Activated naive CD4-positive, alpha-beta T cell (primary cell): ENCODE data around the gene TMBIM4.
"Not testable (repeated sequence)": the region's sequence is repeated elsewhere in the genome, so short reads cannot be mapped to it uniquely, and the experiment has no call there.

Experiments used
- DNase-seq, 4 experiments: peaks; one replicate each; lab custom pipeline; 2025; lab: John Stamatoyannopoulos, UW

Gene TMBIM4

DNA sequence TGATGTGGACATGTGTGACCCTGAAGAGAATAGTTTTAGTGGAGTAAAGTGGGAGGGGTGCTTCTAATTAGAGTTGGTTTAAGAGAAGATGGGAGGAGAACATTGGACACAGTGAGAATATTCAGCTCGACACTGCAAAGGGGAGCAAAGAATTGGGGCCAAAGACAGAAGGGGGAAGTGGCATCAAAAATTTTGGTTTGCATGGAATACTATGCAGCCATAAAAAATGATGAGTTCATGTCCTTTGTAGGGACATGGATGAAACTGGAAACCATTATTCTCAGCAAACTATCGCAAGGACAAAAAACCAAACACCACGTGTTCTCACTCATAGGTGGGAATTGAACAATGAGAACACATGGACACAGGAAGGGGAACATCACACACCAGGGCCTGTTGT is 15.0 kb upstream of the TMBIM4 start:
- not testable (repeated sequence) for DNase-seq

DNA sequence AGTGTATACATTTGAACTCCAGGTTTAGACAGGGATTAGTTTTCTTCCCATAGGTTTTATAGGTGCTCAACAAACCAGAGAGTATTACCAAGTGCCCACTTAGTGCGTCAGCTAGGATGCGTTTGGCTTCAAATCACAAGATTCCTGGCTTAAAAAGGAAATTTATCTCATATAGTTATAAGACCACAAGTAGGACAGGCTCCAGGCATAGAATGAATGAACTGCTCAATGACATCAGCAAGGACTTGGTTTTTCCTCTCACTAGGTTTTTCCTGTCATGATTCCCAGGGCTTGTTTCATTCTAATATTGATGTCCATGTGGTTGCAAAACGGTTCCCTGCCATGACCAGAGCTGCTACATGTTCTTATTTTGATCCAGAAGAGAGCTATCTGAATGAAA is 13.2 kb upstream of the TMBIM4 start:
- DNase-seq = no peak

DNA sequence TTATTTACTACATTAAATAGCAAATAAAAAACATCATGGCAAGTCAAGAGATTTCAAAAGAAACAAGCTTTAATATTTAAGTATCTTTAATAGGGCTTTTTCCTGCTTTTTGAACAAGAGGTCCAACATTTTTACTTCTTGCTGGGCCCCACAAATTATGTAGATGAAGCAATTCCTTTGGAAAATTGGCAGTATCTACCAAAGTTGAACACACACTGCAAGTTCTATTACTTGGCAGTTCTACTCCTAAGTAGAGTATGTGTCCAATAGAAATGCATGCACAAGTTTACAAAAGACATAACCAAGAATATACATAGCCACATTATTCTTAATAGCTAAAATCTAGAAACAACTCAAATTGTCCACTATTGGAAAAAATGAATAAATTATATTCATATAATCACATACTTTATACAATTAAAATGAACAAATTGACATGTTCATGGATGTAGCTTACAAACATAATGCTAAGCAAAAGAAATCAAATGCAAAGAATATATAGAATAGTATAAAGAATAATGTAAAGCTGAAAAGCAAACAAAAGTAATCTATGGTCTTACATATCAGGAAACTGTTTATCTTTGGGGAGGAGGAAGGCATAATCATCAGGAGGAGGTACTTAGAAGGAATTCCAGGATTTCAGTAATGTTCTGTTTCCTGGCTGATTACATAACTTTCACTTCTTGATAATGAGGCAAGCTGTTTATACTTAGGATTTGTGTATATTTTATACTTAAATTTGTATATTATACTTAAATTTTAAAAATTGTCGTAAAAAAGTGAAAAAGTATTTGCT is 6.5 kb upstream of the TMBIM4 start:
- no peak for DNase-seq

DNA sequence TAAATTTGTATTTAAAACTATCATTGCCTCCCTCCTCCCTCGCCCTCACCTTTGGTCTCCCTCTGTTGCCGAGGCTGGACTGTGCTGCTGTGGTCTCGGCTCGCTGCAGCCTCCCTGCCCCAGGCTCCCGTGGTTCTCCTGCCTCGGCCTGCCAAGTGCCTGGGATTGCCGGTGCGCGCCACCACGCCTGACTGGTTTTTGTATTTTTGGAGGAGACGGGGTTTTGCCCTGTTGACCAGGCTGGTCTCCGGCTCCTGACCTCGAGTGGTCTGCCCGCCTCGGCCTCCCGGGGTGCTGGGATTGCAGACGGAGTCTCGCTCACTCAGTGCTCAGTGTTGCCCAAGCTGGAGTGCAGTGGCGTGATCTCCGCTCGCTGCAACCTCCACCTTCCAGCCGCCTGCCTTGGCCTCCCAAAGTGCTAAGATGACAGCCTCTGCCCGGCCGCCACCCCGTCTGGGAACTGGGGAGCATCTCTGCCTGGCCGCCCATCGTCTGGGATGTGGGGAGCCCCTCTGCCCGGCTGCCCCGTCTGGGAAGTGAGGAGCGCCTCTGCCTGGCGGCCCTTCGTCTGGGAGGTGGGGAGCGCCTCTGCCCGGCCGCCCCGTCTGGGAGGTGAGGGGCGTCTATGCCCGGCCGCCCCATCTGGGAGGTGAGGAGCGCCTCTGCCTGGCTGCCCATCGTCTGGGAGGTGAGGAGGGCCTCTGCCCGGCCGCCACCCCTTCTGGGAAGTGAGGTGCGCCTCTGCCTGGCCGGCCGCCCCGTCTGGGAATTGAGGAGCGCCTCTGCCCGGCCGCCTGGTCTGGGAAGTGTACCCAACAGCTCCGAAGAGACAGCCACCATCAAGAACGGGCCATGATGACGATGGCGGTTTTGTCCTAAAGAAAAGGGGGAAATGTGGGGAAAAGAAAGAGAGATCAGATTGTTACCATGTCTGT is 4.9 kb upstream of the TMBIM4 start:
- not testable (repeated sequence) for DNase-seq

DNA sequence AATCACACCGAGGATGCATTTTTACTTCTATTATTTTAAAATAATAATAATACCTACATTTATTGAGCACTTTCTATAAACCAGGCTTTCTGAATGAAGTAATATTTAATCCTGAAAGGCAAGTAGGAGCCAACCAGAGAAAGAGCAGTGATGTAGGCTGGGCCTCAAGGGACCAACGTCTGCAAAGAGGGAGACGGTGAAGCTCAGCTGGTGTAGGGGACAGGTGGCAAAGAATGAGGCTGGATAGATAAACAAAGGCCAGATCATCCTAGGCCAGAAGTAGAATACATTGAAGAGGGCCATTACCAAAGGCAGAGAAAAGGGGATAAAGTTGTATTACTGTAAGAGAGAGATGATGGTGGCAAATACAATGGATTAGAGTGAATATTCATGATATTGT is 810 bp upstream of the TMBIM4 start:
- no peak for DNase-seq

DNA sequence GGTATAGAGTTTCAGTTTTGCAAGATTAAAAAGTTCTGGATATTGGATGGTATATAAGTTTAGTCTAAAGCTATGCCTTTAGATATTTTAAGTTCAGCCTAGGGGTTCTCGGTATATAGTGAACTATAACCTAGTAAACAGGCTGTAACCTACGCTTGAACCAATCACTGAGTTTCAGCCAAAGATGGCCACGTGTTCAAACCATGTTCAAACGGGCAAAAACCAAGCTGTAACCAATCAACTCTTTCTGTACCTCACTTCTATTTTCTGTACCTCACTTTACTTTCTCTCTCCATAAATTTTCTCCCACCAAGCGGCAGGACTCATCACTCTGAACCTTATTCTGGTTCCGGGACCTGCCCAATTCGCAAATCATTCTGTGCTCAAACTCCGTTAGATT is 1.4 kb downstream of the TMBIM4 start:
- DNase-seq = no peak

DNA sequence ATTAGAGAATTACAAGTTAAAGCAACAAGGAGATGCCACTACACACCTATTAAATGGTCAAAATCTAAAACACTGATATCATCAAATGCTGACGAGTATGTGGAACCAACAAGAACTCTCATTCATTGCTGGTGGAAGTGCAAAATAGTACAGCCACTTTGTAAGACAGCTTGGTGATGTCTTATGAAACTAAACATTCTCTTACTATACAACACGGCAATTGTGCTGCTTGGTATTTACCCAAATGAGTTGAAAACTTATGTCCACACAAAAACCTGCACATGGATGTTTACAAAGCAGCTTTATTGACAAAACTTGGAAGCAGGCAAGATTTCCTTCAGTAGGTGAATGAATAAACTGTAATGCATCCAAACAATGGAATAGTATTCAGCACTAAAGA is 3.2 kb downstream of the TMBIM4 start:
- DNase-seq = no peak

DNA sequence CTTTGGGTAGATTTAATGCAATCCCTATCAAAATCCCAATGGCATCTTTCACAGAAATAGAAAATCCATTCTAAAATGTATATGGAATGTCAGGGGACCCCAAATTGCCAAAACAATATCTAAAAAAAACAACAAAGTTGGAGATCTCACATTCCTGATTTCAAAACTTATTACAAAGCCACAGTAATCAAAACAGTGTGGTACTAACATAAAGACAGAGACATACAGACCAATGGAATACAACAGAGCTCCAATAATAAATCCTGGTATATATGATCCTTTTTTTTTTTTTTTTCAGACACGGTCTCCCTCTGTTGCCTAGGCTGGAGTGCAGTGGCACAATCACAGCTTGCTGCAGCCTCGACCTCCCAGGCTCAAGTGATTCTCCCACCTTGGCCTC is 4.7 kb downstream of the TMBIM4 start:
- no peak for DNase-seq

DNA sequence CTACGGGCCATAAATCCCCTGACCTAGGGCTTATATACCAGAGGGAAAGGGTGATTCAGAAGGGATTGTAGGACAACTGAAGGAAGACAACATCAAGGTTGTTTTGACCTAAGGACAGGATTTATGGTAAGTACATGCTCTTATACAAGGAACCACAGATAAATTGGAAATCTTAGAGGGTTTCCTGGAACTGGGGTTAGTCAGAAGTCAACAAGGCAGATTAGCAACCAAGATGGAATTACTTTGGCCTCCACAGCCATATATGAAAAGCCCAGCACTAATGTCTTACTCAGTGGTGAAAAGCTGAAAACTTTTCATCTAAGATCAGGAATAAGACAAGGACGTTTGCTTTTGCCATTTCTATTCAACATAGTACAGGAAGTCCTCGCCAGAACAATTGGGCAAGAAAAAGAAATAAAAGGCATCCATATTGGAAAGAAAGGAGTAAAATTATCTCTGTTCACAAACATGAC is 5.4 kb downstream of the TMBIM4 start:
- no peak for DNase-seq

DNA sequence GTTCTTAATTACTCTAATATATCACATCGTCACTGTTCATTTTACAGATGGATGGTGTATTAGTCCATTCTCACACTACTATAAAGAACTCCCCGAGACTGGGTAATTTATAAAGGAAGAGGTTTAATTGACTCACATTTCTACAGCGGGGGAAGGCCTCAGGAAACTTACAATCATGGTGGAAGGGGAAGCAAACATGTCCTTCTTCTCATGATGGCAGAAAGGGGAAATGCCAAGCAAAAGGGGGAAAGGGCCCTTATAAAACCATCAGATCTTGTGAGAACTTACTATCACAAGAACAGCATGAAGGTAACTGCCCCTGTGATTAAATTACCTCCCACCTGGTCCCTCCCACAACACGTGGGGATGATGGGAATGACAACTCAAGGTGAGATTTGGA is 6.5 kb downstream of the TMBIM4 start:
- no peak for DNase-seq

DNA sequence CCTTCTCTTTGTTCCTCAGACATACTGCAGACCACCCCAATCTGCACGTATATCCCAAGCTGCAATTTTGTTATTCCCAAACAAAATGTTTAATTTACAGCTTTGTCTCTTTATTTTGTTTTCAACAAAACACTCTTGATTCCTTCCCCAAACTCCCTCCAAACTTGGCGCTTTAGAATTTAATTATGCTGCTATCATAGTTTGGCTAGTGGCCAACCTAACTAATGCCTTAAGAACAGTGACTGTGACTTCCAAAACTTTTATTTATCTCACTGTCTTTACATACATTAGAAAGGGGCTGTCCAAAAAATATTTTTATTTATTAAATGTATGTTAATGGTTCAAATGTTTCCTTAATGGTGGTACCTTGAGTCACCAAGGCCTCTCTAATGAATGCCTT is 7.1 kb downstream of the TMBIM4 start:
- no peak for DNase-seq

DNA sequence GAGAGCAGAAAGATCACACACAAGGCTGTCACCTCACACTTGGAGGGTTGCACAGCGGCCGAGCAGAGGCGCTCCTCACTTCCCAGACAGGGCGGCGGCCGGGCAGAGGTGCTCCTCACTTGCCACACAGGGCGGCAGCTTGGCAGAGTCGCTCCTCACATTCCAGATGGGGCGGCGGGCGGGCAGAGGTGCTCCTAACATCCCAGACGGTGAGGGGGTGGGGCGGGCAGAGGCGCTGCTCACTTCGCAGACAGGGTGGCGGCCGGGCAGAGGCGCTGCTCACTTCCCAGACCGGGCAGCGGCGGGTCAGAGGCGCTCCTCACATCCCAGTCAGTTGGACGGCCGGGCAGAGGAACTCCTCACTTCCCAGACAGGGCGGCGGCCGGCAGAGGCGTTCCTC is 9.1 kb downstream of the TMBIM4 start:
- no peak for DNase-seq

DNA sequence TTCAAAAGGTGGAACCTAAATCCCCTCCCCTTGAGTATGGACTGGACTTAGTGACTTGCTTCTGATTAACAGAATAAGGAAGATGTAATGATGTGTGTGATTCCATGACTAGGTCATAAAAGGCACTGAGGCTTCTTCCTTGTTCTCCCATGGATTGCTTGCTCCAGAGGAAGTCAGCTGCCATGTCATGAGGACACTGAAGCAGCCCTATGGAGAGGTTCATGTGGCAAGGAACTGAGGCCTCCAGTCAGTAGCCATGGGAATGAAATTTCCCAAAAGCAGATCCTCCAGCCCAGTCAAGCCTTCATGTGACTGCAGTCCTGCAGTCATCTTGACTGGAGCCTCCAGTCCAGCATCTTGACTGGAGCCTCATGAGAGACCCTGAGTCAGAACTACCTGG is 10.7 kb downstream of the TMBIM4 start:
- no peak for DNase-seq

DNA sequence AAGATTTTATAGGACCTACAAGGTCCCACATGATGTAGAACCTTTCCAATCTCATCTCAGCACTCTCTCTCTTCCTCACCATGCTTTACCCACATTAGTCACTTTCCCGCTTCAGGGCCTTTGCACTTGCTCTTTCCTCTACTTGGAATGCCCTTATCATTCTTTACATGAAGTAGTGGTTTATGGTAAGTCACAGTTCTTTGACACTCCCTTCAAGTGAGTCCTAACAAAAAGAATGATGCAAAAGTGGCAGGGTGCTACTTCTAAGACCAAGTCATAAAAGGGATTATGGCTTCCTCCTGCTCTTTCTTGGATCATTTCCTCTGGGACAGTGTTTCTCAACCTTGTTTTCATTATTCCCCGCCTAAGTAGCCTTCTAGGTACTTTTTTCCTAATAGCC is 13.1 kb downstream of the TMBIM4 start:
- DNase-seq = no peak

DNA sequence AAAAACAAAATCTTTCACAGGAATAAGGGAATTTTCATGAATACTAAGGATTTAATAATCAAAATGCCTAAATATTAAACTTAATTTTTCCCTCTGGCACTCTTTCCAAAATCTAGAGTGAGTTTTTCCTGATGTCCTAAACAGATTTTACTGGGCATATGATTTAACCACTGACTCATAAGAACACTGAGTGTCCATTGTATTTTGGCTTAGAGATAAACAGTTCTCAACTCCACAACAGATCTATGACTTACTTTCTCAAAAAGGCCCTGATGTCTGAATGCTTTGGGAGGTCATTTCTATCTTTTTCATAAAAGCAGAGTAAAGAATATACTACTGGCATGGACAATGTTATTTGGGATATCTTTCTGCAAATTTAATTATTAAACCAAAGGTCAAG is 15.0 kb downstream of the TMBIM4 start:
- DNase-seq = no peak

DNA sequence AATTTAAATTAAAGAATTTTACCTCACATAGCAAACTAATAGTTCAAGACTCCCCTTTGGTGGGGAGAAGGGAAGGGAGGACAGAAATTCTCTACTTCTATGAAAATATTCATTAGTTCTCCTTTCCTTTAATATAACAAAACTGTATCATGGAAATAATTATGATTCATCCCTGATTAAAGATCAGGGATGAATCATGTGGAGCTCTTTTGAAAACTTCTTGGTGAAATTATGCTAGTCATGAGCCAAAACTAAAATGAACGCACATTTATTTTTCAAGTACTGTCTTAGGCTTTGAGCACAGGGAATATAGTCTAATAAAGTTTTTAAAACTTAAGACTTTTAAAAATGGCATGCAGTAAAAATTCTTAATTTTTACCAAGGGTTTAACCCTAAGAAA is 17.1 kb downstream of the TMBIM4 start:
- DNase-seq = no peak

DNA sequence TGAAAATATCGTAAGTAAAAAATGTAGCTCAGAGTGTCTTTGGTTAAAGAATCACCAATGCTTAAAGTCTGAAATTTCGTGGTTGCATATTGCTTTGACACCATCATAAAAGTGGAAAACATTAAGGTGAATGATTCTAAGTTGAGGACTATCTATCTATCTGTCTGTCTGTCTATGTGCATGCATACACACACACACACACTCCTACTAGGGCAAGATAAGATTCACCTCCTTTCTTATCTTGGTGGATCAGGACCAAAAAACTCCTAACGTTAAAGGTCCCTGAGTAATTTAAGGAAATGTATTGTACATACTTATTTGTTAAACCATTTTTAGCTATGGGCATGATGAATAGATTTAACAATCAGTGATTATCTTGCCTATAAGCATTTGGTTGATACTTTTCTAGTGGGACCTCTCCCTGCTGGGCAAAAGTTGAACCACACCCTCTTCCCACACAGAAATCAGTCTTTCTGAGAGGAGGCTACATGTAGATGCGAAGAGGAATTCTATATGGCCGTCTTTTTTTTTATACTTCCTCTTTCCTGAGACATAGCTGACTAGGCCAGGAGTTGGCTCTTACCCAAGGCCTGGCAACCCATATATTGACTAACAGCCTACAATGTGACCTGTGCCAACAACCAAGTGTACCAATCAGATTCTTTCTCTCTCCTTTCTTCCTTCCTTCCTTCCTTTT is 19.9 kb downstream of the TMBIM4 start:
- DNase-seq = no peak

DNA sequence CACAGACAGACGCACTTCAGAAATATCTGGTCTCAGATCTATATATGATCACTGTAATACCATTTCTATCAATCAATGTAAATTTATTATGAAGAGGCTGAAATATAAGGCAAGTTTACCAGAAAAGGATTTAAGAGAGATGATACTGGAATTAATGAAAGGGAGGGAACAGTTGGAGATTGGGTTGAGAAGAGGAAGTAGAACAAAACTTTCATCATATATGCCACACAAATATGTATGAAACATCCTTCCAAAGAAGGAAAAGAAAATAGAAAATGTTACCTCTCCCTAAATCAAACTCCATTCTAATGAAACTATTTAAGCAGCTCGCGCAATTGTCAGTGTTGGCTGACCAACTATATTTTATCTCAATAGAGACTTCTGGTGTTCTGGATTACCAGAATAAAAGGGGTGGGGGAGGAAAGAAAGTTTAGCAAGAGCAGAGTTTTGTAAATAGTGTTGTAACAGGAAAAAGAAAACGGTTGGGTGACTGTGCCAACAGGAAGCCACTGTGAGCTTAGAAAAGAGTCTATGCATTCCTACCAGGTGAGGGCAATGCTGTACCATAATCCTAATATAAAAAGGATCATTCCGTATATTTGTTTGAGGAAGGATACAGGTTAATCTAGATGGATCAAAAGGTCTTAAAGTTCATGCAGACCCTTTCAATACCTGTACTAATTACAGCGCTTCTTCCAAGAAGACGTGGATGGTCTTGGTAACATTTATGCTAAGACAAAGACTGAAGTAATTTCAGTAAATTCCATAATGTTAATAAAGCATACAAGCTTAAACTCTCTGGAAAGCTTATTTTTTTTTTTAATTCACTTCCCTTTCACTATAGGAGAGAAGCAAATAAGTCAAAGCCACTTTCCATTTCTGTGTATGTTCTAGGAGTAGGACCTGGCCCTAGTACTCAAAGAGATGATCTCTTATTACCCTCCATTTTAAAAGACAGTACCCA is 24.7 kb downstream of the TMBIM4 start:
- no peak for DNase-seq

DNA sequence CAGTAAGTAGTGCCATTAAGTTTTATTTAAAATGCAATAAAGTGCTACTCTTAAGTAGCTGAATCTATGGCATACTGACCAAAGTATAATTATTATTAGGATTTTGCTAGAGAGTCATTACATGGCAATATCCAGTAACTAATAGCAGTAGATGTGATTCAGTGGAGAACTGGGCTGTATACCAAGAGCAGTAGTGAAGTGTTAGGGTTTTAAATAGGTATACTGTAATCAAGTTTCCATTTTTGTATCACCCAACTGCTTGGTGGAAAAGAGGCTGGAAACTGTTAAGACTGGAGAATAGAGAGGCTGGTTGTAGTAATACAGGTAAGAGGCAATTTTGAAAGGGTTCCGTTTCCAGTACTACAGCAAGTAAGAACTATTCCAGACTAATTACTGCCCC is 25.9 kb downstream of the TMBIM4 start:
- DNase-seq = no peak

DNA sequence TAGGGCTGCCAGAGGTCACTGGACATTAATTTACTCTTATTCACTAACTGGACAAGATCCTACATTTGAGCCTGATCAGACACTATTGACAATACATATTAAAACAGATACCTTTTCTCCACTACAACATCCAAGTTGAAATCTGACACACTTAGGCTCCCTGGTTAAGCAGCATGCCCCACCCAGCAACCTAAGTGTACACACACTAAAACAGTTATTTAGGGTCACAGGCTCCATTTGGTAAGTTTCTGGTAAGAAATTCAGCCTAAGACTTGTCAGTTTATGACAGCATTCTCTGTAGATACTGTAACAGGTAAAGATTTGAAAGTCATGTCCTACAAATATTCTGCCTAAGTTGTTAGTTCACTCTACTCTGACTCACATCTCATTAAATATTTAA is 27.0 kb downstream of the TMBIM4 start:
- no peak for DNase-seq

DNA sequence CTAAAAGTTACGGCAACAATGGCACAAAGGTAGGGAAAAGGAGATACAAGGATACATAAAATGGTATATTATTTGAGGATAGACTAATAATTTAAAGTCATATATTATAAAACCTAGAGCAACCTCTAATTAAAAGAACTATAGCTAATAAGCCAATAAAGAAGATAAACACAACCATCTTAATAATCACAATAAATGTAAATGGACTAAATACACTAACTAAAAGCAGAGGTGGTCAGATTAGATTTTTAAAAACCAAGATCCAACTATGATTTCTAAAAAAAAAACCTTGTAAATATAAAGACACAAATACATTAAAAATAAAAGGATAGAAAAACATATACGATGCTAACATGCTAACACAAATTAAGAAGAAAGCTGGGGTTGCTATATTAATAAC is 28.5 kb downstream of the TMBIM4 start:
- no peak for DNase-seq
